C4-2B (cell line): Measurements from ENCODE around the gene CORO2B.

Experiments
- H3K27ac ChIP-seq: fragments of 450-650 bp; 2 replicates; pipeline ENCODE4 v1.5.1; 2017
- ZFX ChIP-seq: fragments of 450-650 bp; IDR thresholded peaks from 2 replicates; pipeline ENCODE4 v1.6.1; 2017
- TF ChIP-seq, protein P1 (sequence below): fragments of 450-650 bp; conservative IDR thresholded peaks from 2 replicates; pipeline ENCODE4 v1.5.1; 2017; ENCODE audit warnings: mild to moderate bottlenecking

Gene CORO2B, protein sequence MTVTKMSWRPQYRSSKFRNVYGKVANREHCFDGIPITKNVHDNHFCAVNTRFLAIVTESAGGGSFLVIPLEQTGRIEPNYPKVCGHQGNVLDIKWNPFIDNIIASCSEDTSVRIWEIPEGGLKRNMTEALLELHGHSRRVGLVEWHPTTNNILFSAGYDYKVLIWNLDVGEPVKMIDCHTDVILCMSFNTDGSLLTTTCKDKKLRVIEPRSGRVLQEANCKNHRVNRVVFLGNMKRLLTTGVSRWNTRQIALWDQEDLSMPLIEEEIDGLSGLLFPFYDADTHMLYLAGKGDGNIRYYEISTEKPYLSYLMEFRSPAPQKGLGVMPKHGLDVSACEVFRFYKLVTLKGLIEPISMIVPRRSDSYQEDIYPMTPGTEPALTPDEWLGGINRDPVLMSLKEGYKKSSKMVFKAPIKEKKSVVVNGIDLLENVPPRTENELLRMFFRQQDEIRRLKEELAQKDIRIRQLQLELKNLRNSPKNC

DNA sequence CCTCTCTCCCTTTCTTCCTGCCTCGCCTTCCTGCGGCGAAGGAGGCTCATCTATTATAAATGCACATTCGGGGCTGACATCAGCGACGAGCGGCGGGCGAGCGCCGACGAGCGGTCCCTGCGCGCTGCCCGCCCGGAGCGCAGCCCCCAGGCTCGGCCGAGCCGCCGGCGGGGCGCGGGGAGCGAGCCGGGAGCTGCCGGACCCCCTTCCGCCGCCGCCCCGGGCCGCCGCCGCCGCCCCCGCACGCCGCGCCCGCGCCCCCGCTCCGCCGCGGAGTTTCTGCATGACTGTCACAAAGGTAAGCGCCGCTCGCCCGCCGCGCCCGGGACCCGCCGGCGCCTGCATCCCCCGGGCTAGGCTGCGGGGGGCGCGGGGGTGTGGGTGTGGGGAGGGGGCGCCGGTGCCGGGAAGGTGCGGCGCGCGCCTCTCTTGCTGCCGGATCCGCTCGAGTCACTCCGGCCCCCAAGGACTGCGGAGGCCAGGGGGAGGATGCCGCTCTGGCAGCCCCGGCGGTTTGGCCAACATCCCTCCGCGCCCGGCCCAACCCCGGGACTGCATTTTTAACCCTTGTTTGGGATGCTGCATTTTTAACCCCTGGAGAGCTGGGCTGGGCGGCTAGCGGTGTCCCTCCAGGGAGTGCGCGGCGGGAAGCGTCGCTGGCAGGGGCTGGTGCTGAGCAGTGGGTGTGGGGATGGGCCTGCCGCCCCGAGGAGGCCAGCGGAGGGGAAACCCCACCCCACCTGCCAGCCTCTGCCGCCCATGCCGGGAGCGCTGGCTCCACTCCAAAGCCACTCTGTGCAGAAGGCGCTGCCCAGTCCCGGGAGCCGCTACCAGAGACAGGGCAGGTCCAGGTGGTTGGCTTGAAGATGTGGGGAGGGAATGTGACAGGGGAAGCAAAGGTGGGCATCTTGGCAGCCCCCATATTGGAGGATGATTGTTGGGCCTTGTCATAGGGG, at the start of gene CORO2B:
TSS of gene CORO2B (plus strand) at position 14 of the 956 bp plus-strand sequence. CDS start at position 284, 270 bp downstream.
- no peak for TF ChIP-seq ZFX
- TF ChIP-seq, protein P1, sequence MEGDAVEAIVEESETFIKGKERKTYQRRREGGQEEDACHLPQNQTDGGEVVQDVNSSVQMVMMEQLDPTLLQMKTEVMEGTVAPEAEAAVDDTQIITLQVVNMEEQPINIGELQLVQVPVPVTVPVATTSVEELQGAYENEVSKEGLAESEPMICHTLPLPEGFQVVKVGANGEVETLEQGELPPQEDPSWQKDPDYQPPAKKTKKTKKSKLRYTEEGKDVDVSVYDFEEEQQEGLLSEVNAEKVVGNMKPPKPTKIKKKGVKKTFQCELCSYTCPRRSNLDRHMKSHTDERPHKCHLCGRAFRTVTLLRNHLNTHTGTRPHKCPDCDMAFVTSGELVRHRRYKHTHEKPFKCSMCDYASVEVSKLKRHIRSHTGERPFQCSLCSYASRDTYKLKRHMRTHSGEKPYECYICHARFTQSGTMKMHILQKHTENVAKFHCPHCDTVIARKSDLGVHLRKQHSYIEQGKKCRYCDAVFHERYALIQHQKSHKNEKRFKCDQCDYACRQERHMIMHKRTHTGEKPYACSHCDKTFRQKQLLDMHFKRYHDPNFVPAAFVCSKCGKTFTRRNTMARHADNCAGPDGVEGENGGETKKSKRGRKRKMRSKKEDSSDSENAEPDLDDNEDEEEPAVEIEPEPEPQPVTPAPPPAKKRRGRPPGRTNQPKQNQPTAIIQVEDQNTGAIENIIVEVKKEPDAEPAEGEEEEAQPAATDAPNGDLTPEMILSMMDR = no peak
- H3K27ac ChIP-seq = peak within 1 kb of the TSS; percentile 9; the same call in 1 of the 2 replicates

DNA sequence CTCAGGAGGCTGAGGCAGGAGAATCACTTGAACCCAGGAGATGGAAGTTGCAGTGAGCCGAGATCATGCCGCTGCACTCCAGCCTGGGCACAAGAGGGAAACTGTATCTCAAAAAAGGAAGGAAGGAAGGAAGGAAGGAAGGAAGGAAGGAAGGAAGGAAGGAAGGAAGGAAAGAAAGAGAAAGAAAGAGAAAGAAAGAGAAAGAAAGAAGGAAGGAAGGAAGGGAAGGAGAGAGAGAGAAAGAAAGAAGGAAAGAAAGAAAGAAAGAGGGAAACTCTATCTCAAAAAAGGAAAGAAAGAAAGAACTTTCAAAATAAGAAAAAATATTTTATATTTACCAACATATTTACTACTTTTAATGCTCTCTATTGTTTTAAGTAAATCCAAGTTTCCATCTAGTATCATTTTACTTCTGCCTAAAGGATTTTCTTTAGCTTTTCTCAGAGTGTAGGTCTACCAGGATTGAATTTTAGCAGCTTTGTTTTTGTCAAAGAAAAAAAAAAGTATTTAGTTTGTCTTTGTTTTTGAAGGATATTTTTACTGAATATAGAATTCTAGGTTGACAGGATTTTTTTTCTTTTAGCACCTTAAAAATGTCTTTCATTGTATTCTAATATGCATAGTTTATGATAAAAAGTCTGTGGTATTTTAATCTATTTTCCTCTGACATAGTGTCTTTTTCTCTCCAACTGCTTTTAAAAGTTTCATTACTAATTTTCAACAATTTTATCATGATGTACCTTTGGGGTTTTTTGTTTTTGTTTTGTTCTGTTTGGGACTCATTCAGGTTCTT, 47.2 kb upstream of the CORO2B start:
- TF ChIP-seq, protein P1 = no peak
- TF ChIP-seq ZFX = no peak
- H3K27ac ChIP-seq = no peak overlapping the region

DNA sequence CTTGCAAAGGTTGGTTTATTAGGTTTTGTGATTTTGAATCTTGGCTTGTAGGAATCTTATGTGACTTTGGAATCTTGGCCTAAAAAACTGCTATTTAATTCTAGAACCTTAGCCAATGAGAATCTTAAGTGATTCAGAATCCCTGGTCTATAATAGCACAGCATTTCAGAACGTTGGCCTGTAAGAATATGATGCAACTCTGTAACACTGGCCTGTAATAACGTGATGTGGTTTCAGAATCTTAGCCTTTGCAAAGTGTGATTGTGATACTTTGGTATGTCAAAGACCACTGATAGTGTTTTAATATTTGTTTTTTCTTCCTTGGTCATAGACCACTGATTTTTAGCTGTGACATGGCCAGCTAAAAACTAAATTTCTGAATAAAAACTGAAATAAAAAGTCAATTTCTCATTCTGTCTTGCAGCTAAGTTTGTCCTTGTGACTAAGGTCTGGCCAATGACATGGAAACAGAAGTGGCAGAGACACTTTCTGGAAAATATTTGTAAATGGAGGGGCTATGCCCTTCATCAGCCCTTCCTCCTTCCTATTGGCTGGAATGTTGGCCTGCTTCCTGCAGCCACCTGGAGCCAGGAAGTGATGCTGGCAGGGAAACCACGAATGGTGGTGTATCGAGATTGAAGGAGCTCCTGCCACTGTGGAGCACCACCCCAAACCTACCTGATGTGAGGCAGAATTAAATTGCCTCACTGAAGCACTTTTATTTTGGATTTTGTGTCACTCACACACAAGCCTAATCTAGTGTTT, 42.3 kb upstream of the CORO2B start:
- no peak overlapping the region for H3K27ac ChIP-seq
- no peak for TF ChIP-seq ZFX

DNA sequence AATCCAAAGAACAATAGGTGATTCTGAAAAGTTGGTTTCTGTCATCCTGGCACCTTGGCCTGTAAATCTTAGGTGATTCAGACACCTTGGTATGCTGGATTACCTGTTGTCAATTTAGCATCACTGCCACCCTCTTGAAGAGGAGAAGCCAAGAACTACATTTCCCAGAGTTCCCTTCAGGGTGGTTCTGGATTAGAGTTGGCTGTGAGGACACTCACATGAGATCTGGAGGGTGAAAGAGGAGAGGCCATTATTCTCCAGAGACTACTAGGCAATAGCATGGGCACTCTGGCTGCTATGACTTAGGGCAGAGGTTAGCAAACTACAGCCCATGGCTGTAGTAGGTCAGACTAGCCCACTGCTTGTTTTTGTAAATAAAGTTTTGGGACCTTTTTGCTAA, 41.7 kb upstream of the CORO2B start:
- no peak for TF ChIP-seq ZFX
- TF ChIP-seq, protein P1 = no peak
- H3K27ac ChIP-seq = no peak overlapping the region

DNA sequence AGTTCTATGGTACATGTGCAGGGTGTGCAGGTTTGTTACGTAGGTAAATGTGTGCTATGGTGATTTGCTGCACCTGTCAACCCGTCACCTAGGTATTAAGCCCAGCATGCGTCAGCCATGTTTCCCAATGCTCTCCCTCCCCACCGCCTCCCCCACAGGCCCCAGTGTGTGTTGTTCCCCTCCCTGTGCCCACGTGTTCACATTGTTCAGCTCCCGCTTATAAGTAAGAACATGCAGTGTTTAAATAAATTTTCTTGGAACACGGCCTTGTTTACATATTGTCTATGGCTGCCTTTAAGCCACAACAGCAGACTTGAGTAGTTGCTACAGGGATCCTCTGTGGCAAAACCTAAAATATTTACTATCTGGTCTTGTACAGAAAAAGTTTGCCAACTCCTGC, 41.3 kb upstream of the CORO2B start:
- H3K27ac ChIP-seq = no peak overlapping the region
- no peak for TF ChIP-seq ZFX
- TF ChIP-seq, protein P1 = no peak

DNA sequence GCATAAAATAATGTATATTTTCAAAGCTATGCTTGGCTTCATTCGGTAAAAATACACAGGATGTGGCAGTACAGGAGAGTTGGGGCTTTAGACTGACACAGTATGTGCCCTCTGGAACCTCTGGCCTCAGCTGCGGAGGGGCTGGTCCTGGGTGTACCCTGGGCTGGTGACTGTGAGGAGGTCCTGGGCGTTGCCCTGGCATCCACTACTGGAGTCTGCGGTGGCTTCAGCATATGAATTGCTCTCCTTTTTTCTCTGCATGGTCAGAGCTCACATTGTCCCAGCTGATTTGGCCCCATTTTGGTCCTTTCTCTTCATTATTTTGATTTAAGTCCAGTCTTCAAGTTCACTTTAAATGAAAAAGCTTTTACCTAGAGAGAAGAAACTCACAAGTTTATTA, 40.5 kb upstream of the CORO2B start:
- H3K27ac ChIP-seq = no peak overlapping the region
- TF ChIP-seq, protein P1 = no peak
- TF ChIP-seq ZFX = no peak

DNA sequence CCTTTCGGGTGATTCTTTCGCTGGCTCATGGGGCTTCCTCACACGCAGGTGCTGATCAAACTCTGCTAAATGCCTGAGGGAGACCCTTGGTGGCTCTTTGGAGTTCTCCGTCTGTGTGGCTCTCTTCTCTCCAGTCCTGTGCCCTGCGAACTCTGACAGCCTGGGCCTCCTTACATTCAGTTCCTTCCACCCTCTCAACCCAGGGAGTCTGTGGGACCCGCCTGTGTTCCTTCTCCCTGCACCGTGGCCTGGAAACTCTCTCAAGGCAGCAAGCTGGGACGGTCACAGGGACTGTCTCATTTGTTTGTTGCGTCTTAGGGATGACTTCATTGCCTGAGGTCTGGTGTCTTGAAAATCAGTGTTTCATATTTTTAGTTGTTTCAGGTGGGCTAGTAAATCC, 37.0 kb upstream of the CORO2B start:
- no peak for TF ChIP-seq ZFX
- TF ChIP-seq, protein P1 = no peak
- no peak overlapping the region for H3K27ac ChIP-seq
